Activated CD8-positive, alpha-beta T cell treated with anti-CD3 and anti-CD28 coated beads for 36 hours (primary cell): ENCODE results near the gene MYO1D. TPM values are rescaled to one million over a fixed set of nuclear protein-coding genes. Genes with fewer than 3 reads are reported as not detected.

ENCODE experiments used
- ATAC-seq: fragments of 200-7000 bp; cut with Tn5 transposase; one replicate; pipeline ENCODE4 v1.10.0; 2021; ENCODE audit warnings: mild to moderate bottlenecking, moderate library complexity
- CTCF ChIA-PET: fragments of 350-600 bp; sonication (Branson Sonifier 250); formaldehyde crosslinking; loops from one replicate; lab custom pipeline; 2021; ENCODE audit warnings: antibody characterized with exemption; lab: Charles Lee
- POLR2A ChIA-PET: fragments of 350-600 bp; sonication (Branson Sonifier 250); formaldehyde crosslinking; loops from one replicate; lab custom pipeline; 2021; ENCODE audit warnings: antibody characterized with exemption; lab: Charles Lee
- DNase-seq: peaks from one replicate; pipeline ENCODE4 v3.0.0-alpha.2; 2020
- H3K27ac Mint-ChIP-seq: one replicate; pipeline ENCODE4 v1.8.0; 2021; ENCODE audit warnings: mild to moderate bottlenecking, mixed read lengths
- H3K27me3 Mint-ChIP-seq: one replicate; pipeline ENCODE4 v1.8.0; 2021; ENCODE audit warnings: mixed read lengths
- H3K36me3 Mint-ChIP-seq: one replicate; pipeline ENCODE4 v1.8.0; 2021; ENCODE audit warnings: low read depth, mixed read lengths
- H3K4me1 Mint-ChIP-seq: one replicate; pipeline ENCODE4 v1.8.0; 2021; ENCODE audit warnings: low read depth, mixed read lengths
- H3K4me3 Mint-ChIP-seq: one replicate; pipeline ENCODE4 v1.8.0; 2021; ENCODE audit warnings: mild to moderate bottlenecking, moderate library complexity, mixed read lengths
- H3K9me3 Mint-ChIP-seq: one replicate; pipeline ENCODE4 v1.8.0; 2021; ENCODE audit warnings: mixed read lengths
- CTCF ChIP-seq: fragments of 200-600 bp; IDR thresholded peaks from one replicate; pipeline ENCODE4 v1.8.0; 2022; ENCODE audit warnings: antibody characterized with exemption, mild to moderate bottlenecking
- intact Hi-C: fragments of 100-400 bp; cut with micrococcal nuclease; formaldehyde crosslinking; loops from one replicate; pipeline ENCODE4 v1.10.0; 2022
- total RNA-seq, 2 experiments: library from RNA; stranded (reverse); gene quantifications; one replicate each; pipeline ENCODE4 v1.2.3, GENCODE V29; 2021

Gene MYO1D
- total RNA-seq, 2 experiments from 2014 or later = 8.3 to 9.2 TPM

- DNase-seq (no peak), ATAC-seq (no peak)
- CTCF ChIA-PET = interaction anchor here (0.6 kb wide), 1 partner anchor 155 kb away, joined by 3 read pairs; no protein-coding TSS in a partner anchor
- H3K9me3 Mint-ChIP-seq = no peaks in the 10 kb centered on the region
- H3K4me1 Mint-ChIP-seq = no peaks in the 10 kb centered on the region
- POLR2A ChIA-PET = no interaction called here
- no peaks in the 10 kb centered on the region for H3K36me3 Mint-ChIP-seq
- no peaks in the 10 kb centered on the region for H3K27me3 Mint-ChIP-seq
- intact Hi-C loops = no loop called here
- no peak overlapping the region for H3K4me3 Mint-ChIP-seq
- H3K27ac Mint-ChIP-seq = no peak overlapping the region
- TF ChIP-seq CTCF = no peak
Observed at GRCh38 chr17:32628271-32629044, 248.5 kb downstream of the MYO1D start.

- TF ChIP-seq CTCF = no peak
- ChIA-PET CTCF (no interaction called here), POLR2A (interaction anchor here (1.4 kb wide), 1 partner anchor 59 kb away, joined by 3 read pairs; no protein-coding TSS in a partner anchor)
- Mint-ChIP-seq H3K4me3 (no peak overlapping the region), H3K36me3 (no peaks in the 10 kb centered on the region), H3K9me3 (no peaks in the 10 kb centered on the region), H3K27me3 (no peaks in the 10 kb centered on the region), H3K27ac (no peak overlapping the region), H3K4me1 (no peaks in the 10 kb centered on the region)
- no peak for ATAC-seq
- DNase-seq = no peak
- intact Hi-C loops = no loop called here
Observed at GRCh38 chr17:32627239-32627996, 249.5 kb downstream of the MYO1D start.

- no peaks in the 10 kb centered on the region for H3K4me1 Mint-ChIP-seq
- no peak overlapping the region for H3K27ac Mint-ChIP-seq
- H3K9me3 Mint-ChIP-seq = no peaks in the 10 kb centered on the region
- TF ChIP-seq CTCF = no peak
- ATAC-seq (no peak), DNase-seq (no peak)
- H3K36me3 Mint-ChIP-seq = no peaks in the 10 kb centered on the region
- ChIA-PET CTCF (no interaction called here), POLR2A (interaction anchor here (1.4 kb wide), 1 partner anchor 58 kb away, joined by 3 read pairs; no protein-coding TSS in a partner anchor)
- no peaks in the 10 kb centered on the region for H3K27me3 Mint-ChIP-seq
- no peak overlapping the region for H3K4me3 Mint-ChIP-seq
- intact Hi-C loops = no loop called here
Observed at GRCh38 chr17:32626379-32626791, 250.5 kb downstream of the MYO1D start.

- POLR2A ChIA-PET = interaction anchor here (1.4 kb wide), 1 partner anchor 57 kb away, joined by 3 read pairs; no protein-coding TSS in a partner anchor
- CTCF ChIA-PET = no interaction called here
- H3K36me3 Mint-ChIP-seq = no peaks in the 10 kb centered on the region
- no peak overlapping the region for H3K4me3 Mint-ChIP-seq
- no peaks in the 10 kb centered on the region for H3K4me1 Mint-ChIP-seq
- intact Hi-C loops = no loop called here
- no peaks in the 10 kb centered on the region for H3K9me3 Mint-ChIP-seq
- no peaks in the 10 kb centered on the region for H3K27me3 Mint-ChIP-seq
- H3K27ac Mint-ChIP-seq = no peak overlapping the region
- DNase-seq (no peak), ATAC-seq (no peak)
- TF ChIP-seq CTCF = no peak
Observed at GRCh38 chr17:32625971-32626370, 251.0 kb downstream of the MYO1D start.

- DNase-seq = no peak
- Mint-ChIP-seq H3K27me3 (no peaks in the 10 kb centered on the region), H3K36me3 (no peaks in the 10 kb centered on the region), H3K9me3 (no peaks in the 10 kb centered on the region), H3K4me3 (no peak overlapping the region), H3K4me1 (no peaks in the 10 kb centered on the region), H3K27ac (no peak overlapping the region)
- CTCF ChIA-PET = no interaction called here
- POLR2A ChIA-PET = no interaction called here
- intact Hi-C loops = no loop called here
- TF ChIP-seq CTCF = no peak
- ATAC-seq = no peak
Observed at GRCh38 chr17:32623196-32623595, 253.7 kb downstream of the MYO1D start.
